Stimulated activated CD8-positive, alpha-beta memory T cell treated with anti-CD3 and anti-CD28 coated beads, Interleukin-12 subunit alpha, Interleukin-12 subunit beta, amount 100 ng/mL, for 4 hours (primary cell): ENCODE data around the gene MACROD2.

Experiments used
- DNase-seq: peaks from one replicate; pipeline ENCODE4 v3.0.0-alpha.2; 2020; ENCODE audit warnings: low read depth

MACROD2 gene

DNA sequence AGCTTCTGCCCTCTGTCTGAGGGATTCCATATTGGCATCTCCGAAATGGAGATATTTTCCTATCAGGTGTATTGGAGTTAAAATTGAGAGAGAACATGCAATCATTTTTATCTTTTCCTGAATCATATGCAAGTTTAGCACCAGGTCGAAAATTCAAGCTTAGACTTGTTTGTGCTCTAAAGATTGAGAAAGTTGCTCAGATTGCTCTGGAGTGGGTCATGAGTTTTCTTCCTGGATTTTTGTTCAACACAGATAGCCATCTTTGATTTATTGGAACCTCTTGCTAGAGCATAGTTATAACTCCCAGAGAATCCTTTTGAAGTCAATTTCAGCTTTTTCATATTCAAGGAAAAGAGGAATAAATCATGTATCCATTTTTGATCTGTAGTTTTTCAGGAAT, 715.6 kb downstream of the MACROD2 start:
- no peak for DNase-seq

DNA sequence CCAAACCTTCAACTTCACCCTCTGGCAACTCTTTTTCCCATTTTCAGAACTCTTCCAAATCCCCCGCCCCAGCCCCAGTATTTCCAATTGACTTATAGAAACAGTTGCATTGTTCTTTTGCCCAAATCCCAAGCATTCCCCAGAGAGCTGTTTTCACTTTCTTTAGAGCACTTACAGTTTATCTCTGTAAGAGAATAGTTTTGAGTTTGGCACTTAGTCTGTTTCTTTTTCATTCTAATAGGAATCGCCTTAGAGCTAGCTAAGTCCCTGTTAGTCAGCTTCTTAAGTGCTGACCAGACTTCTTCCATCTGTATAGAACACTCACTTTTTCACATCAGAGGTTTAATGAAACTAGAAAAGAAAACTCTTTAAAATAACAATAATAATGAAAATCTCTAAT, 716.3 kb downstream of the MACROD2 start:
- no peak for DNase-seq

DNA sequence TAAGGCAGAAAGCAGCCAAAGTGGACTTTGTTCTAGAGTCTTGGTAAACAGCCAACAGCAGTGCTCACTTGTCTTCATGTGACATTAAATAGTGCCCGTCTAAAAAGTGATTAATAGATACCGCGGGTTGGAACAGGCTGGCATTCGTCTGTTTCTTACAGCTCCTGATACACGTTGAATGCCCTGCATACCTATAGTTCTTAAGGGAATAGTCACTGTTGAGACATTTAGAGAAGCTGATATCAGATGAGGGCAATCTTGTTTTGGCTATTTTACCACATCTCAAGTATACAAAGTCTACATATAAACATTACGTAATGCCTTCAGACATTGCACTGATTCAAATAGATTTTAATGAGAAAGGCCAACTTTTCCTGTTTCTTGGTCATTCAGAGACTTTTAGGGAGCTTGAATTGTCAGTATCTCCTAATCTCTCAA, 717.0 kb downstream of the MACROD2 start:
- no peak for DNase-seq

DNA sequence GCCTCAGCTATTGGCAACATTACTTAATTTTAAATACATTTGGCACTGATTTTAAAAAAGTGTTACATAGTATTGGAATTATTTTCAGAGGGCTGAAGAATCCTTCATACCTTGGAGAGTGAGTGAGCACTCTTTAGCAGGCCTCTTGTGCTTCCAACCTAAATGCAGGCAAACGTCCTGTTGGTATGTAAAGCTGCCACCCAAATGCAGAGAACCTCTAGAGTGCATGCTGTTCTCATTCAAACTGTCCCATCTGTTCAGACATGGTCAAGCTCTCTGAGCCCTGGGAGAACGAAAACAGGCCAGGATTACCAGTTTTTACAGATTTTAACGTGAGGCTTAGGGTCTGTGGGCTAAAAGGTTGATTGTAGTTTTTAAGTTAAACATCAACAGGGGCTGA, 720.1 kb downstream of the MACROD2 start:
- no peak for DNase-seq

DNA sequence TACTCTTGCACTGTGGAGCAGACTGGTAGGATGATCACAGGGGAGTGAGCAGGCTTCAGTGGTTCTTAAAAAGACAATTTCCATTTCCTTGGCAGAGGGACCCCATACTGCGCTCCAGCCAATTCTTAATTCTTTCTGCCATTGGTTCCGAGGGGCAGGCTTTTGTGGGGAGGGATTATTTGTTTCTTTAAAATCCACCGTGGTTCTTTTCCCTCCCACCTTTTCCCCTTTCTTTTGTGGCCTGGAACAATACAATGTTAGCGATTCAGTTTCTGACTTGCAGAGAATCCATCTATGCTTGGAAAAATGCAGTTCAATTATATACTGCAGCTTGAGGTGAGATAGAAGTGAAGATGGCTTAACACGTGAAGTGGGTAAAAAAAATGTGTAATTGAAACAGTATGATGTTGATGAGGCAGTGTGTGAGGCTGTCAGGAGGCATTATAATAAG, 721.1 kb downstream of the MACROD2 start:
- no peak for DNase-seq

DNA sequence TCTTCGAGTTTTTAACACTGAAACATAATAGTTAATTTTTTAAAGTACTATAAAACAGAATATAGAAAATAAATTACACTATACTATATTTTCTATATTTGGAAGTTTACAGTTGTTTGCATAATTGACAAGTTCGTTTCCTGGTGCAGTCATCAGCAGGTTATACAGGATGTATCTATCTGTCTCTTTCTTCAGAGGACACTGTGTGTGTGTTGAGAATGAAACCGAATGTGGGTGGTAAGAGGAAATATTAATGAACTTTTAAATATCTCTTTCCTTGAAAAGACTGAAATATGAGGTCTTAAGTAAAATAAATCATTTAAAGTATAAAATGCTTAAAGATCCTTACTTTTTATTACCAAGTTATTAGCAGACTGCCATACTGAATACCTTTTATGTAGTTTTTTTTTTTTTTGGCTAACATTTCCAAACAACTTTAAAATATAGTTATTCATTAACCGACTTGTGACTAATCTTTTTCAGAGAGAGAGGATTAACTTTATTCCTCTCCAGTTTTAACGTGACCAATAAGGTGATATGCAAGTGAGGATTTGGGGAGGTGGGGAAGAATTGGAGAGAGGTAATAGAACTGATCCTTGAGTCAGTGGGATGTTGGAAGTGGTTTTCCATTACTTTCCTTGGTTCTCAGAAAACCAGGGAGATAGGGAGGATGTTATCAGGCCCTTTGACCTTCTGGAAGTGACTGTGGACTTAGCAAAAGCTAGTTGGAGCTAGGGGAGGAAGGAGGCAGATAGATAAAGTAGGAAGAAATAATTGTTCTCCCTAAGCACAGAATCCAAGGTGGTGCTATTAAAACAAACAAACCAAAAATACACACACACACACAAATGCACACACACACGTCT, 722.1 kb downstream of the MACROD2 start:
- no peak for DNase-seq

DNA sequence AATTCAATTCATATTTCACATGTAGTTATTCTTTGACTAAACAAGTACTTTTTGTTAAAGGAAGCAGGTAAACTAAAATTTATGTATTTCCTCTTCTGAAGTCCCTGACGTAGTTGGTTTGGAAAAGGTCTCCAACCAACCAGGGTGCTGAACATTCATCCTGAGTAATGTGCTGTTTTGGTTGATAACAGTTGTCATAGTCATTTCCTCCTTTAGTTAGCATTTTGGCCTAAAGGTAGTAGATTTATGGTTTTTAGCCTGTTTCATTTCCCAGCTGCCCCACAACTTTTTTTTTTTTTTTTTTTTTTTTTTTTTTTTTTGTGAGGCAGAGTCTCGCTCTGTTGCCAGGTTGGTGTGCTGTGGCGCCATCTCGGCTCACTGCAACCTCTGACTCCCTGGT, 724.9 kb downstream of the MACROD2 start:
- no peak for DNase-seq

DNA sequence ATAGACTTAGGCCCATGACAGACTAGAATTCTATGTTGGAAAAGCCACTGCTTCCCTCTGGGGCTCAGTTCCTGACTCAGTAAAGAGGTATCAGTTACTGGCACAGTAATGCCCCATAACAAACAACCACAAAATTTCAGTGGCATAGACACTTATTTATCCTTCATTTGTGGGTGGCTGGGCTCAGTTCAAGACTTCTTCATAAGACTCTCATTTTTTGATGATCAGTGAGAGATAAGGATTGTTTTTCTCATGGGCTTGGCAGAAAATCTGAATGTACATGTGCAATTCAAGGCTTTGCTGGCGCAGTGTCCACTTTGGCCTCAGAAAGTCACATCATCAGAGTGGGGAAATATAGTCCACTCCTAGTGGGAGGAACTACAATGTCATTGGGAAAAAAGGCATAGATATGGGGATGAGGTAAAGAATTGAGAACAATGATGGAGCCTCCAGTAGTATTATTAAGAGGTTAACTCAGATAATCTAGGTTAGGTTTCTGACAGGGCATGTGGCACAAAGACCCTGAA, 726.7 kb downstream of the MACROD2 start:
- no peak for DNase-seq

DNA sequence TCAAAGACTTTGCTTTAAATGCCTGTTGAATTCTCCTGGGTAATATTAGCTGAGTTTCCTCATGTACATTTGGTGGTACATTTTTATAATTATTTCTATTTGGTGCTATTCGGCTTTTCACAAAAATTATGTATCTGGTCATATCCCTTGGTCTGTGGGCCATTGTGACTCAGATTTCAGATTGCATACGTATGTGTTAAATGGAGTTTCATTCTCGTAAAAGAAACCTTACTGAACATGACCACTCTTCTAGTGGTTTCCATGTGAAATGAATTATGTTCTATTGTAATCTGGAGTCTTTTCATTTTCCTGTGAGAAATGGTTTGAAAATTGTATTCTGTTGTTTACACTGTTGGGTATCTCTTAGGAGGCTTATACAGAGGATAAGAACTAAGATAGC, 728.3 kb downstream of the MACROD2 start:
- no peak for DNase-seq

DNA sequence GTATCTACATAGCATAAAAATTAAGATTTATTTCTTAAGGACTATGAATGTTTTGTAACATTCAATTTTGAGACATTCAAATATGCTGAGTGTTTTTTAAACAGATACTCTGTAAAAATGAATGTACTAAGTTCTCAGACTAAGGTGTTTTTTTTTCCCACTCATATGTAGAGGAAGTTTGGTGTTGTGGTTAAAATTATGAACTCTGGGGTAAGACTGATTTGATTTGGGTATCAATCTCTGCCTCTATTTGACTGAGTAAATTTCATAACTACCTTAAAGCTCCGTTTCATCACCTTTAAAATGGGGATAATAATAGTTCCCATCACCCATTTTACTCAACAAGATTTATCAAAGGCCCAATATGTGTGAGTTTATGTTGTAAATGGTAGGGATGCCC, 728.7 kb downstream of the MACROD2 start:
- DNase-seq: no peak

DNA sequence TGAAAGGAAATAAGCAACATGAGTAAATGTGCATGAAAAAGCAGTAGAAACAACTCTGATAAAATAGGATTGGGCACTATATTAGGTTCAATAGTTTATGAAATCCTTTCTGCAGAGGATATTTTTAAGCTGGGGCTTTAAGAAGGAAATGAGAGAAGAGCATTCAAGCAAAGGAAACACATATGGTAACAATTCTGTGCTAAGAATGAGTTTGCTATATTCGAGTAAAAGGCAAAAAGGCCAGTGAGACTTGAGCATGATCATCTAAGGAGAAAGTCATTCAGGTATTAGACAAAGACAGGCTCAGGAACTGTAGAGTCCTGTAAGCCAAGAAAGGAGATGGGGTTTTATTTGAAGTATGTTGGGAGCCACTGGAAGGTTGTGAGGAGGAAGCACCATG, 729.2 kb downstream of the MACROD2 start:
- no peak for DNase-seq

DNA sequence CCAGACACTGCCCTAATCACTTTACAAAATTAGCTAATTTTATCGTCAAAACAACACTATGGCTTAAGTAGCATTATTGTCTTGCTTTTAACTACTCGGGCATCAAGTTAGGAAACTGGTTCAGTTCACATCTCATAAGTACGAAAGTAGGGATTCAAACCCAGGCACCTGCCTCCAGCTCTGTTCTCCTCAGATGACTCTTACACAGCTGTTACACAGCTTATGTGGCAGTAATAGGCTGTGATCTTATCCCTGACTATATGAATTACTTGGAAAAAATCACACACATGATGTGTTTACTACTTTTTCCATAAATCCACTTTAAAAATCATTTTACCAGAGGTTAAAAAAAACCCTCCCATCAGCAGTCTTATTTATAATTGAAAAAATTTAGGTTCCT, 731.3 kb downstream of the MACROD2 start:
- no peak for DNase-seq

DNA sequence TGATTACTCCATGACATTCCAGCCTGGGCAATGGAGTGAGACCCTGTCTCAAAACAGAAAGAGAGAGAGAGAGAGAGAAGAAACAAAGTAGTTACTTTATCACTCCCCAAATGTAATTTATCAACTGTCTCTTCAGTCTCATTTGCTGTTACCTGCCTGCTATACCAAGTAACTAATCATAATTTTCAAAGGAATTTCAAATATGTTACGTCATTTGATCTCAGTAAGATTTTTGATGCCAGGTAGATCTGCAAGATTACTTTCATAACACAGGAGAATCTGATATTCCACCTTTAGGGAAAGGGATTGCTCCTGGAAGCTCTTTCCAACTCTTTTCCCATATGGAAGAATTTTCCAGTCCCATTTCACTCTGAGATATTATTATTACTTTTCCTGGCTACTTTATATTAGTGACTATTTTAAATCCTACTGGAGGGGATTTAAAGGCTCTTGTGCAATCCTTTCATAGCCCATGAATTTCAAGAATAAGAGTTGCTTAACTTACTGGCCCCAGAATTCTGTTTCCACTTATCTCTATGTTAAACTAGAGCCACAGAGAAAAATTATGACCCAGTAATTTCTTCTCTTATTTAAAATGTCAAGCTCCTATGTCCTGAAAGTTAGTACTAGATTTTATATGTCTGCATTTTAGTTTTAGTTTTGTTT, 732.3 kb downstream of the MACROD2 start:
- DNase-seq: no peak

DNA sequence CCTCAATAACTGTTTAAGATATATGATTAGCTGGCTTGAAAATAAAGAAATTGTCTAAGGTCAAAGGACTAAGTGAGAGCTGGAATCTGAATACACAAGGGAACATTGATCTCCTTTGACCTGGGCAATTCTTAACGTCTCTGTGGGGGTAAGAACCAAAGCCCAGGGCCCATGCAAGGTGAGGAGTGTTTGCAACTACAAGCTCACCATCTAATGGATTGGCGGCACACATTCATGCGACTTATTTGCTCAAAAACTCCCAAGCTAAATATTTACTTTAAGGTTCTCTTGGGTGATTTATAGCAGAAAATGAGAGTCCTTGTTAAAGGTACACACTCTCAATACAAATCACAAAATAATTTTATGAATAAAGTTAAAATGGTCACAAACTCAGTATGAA, 734.1 kb downstream of the MACROD2 start:
- no peak for DNase-seq

DNA sequence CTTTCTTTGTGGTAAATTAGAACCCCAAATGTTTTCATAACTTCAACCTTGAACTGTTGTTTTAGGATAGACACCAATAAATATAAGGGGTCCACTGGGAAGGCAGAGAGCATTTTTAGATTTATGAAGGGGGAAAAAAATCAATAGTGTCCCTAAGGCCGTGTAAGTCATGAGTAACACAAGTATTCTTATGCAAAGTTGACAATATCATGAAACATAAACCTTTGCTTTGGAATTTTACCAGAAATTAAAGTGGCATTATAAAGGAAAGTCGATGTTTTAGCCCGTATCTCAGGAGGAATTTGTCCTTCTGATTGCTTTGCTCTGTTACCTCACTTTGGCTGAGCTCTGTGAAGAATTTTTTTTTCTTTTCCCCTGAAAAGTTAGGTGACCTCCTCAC, 737.0 kb downstream of the MACROD2 start:
- DNase-seq: no peak

DNA sequence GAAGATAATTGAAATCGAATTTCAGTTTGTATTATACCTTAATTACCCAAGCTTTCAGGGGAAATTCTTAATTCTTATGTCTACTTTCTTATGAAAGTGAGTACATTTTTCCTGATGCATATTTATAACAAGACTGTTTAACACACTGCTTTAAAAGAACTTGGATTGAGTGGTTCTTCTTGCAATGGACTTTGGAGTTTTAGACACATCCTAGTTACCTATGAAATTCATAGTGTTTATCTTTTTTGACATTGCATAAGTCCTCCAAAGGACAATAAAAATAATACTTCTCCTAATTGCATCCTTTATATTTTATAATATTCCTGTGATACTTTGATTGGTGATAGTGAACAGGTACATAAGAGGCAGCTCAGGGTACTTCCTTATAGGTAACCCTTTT, 737.7 kb downstream of the MACROD2 start:
- DNase-seq: no peak

DNA sequence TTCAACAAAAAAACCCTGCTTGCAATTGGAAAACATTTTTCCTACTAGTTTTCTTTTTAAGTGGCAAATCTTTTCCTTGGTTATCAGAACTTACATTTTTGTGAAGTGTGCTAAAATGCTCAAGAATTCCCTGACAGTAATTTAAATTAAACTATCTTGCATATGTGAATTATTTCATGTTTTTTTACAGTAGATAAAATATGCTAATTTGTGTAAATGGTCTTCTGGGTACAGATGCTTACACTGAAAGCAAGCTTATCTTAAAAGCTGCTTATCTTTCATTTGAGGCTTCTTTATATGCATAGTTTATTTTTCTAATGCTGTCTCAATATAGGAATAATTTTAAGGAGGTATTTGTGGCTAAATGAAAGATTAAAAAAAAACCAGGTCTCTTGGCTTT, 745.1 kb downstream of the MACROD2 start:
- DNase-seq: no peak

DNA sequence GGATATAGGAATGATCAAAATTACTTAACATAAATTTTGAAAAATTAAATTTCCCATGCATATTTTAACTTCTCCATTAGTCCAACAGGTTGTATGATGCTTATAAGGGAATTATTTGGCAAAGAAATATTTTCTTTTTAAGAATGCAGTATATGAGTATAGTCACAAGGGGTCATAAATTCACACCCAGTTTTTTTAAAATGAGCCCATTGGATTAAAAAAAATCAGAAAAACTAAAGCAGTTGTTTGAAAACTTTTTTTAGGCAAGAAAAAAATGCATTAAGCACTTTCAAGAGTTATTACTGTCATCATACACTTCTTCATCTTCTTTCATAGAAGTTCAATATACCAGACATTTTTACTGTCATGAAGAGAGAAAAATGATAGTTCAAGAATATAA, 746.3 kb downstream of the MACROD2 start:
- no peak for DNase-seq

DNA sequence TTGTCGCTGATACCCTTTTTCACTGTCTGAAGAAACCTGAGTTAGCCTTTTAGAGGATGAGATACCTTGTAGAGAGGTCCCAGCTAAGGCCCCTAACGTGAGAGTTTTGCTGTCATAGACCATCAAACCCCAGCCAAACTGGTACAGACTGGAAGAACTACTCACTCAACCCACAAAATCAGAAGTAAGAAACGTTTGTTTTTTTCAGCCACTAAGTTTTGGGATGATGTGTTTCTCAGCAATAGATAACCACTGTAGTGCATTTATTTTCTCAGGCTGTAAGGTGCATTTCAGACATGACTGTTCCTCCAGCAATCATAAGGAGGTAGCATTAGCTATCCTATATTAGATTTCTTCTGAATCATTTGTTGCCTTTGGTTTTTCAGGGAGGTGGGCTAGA, 749.4 kb downstream of the MACROD2 start:
- DNase-seq: no peak

DNA sequence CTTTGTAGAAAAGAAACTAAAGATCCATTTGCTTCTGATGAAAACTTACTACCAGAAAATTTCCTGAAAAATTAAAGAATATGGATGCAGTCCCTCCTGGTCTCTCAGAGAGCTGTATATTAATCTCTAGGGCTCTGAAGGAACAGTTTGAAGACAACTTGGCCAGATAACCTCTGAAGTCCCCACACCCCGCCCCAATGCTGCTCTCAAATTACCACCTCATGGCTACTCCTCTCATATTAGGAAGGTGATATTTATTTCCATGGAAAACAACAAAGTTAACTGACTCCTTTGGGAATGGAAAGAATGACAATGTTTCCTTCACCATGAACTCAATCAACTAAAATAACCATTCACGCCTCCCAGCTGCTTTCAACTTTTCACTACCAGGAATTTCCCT, 750.5 kb downstream of the MACROD2 start:
- DNase-seq: no peak

DNA sequence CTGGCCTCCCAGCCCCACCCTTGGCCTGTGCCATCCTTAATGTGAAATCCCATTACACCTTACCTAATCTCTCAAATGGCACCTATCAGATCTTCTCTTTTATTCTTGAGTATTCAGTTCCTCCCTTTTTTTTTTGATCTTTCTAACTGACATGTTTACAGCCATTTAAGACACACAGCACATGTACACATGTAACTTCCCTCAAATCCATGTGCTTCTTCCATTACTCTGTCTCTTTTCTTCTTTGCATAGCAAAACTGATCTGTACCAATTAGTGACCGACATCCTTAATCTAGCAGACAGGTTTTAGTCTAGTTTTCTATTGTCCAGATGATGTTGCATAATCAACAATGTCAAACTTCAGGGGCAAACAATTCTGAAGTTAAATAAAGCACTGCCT, 755.9 kb downstream of the MACROD2 start:
- no peak for DNase-seq

DNA sequence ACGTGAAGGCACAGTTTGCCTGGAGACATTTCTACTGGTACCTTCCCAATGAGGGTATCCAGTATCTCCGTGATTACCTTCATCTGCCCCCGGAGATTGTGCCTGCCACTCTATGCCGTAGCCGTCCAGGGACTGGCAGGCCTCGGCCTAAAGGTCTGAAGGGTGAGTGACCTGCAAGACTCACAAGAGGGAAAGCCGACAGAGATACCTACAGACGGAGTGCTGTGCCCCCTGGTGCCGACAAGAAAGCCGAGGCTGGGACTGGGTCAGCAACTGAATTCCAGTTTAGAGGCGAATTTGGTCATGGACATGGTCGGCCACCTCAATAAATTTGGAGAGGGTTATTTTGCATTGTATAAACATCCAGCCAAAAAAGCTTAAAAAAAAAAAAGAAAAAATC, 762.4 kb downstream of the MACROD2 start:
- no peak for DNase-seq

DNA sequence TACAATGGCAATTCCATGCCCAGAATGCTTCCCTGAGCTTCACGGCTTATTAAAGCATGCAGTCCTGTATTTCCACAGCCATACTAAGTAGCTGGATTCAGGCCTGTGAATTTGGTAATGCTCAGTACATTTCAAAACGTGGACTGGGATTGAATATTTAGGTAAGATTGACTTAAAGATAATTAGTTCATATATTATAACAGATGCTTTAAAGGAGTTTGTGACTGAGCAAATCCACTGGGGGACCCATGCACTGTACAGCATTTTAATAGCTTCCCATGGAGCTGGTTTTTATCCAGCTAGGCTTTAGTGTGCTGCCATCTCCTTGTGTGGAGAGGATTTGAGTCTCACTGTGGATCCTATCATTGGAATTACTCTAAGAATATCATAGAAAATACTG, 763.0 kb downstream of the MACROD2 start:
- DNase-seq: no peak
